ENCODE measurements around the gene HOXB3.

- no peak for TF ChIP-seq POLR2A (IDR thresholded peaks at IDR 0.05)
- TF ChIP-seq CTCF (IDR thresholded peaks at IDR 0.05 in 8 of 11, conservative IDR thresholded peaks at IDR 0.05 in 3 of 11): no peak
These were observed 17.0 kb upstream of the HOXB3 start for GRCh38 chr17:48606892-48607614.

All from spleen (tissue), 7 donors.